Calu3 (cell line): ENCODE results near the gene JARID2. TPM values are rescaled to one million over a fixed set of nuclear protein-coding genes. Genes with fewer than 3 reads are reported as not detected.

Source experiments
- BruUV-seq: library from RNA; stranded (reverse); fragments of 400-500 nt; replicated peaks from 2 replicates; lab custom pipeline; 2021; lab: Mats Ljungman, UMichigan
- CTCF ChIA-PET: fragments of 300-600 bp; sonication (Branson Sonifier 250); formaldehyde crosslinking; loops from one replicate; lab custom pipeline; 2022; ENCODE audit warnings: antibody characterized with exemption; lab: Charles Lee
- DNase-seq: peaks from one replicate; pipeline ENCODE4 v3.0.0; 2022
- H3K27ac Mint-ChIP-seq: one replicate; pipeline ENCODE4 v1.8.0; 2022; ENCODE audit warnings: mixed read lengths; ENCODE audit not compliant: unreplicated experiment
- H3K27me3 Mint-ChIP-seq: one replicate; pipeline ENCODE4 v1.8.0; 2022; ENCODE audit warnings: mixed read lengths; ENCODE audit not compliant: unreplicated experiment
- H3K36me3 Mint-ChIP-seq: one replicate; pipeline ENCODE4 v1.8.0; 2022; ENCODE audit warnings: mild to moderate bottlenecking, moderate library complexity, mixed read lengths; ENCODE audit not compliant: insufficient read depth, unreplicated experiment
- H3K4me1 Mint-ChIP-seq: one replicate; pipeline ENCODE4 v1.8.0; 2022; ENCODE audit warnings: mild to moderate bottlenecking, low read depth, mixed read lengths; ENCODE audit not compliant: unreplicated experiment
- H3K4me3 Mint-ChIP-seq: one replicate; pipeline ENCODE4 v1.8.0; 2022; ENCODE audit warnings: mild to moderate bottlenecking, low read depth, moderate library complexity, mixed read lengths; ENCODE audit not compliant: unreplicated experiment
- H3K9me3 Mint-ChIP-seq: one replicate; pipeline ENCODE4 v1.8.0; 2022; ENCODE audit warnings: low read depth, mixed read lengths; ENCODE audit not compliant: unreplicated experiment
- CTCF ChIP-seq: fragments of 200-600 bp; IDR thresholded peaks from one replicate; pipeline ENCODE4 v1.8.0; 2022; ENCODE audit warnings: antibody characterized with exemption; ENCODE audit not compliant: unreplicated experiment
- intact Hi-C: fragments of 100-400 bp; cut with micrococcal nuclease; formaldehyde crosslinking; loops from one replicate; pipeline ENCODE4 v1.10.0; 2022; ENCODE audit not compliant: unreplicated experiment
- total RNA-seq: library from RNA; stranded (reverse); gene quantifications from 2 replicates; pipeline ENCODE4 v1.2.3, GENCODE V29; 2022

Gene JARID2
- total RNA-seq, 1 experiment from 2014 or later: 9.4 TPM

GRCh38 chr6:15250187-15251168, 4.6 kb downstream of the JARID2 start:
- no peak for TF ChIP-seq CTCF
- H3K27me3 Mint-ChIP-seq: no peaks in the 10 kb centered on the region
- no TSS peak for BruUV-seq
- intact Hi-C loops: loop anchor here (10.0 kb wide), 1 partner anchor 74 kb away; no protein-coding TSS in a partner anchor
- no peak for DNase-seq
- CTCF ChIA-PET: no interaction called here
- H3K4me1 Mint-ChIP-seq: peaks cover 16% of the 10 kb centered on the region
- H3K4me3 Mint-ChIP-seq: no peak overlapping the region
- H3K36me3 Mint-ChIP-seq: peaks cover 43% of the 10 kb centered on the region
- no peaks in the 10 kb centered on the region for H3K9me3 Mint-ChIP-seq
- H3K27ac Mint-ChIP-seq: no peak overlapping the region

DNA sequence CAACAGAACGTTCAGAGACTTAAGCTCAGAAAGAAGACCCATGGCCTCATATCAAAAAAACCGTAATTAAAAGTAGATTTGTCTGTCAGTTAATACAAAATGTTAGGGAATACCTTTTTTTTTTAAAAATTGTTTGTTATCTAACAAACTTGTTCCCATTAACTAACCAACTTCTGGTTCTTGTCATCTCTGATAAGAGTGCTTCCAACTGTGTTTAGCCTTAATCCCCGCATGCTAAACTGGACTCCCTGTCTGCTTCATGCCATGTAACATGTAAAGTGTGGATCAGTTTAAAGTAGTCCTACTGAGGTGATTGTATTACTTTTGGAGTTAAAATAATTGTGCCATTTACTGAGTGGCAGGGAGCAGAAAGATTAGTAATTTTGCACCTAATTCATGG, 6.3 kb downstream of the JARID2 start:
- no TSS peak for BruUV-seq
- TF ChIP-seq CTCF: no peak
- CTCF ChIA-PET: no interaction called here
- intact Hi-C loops: loop anchor here (10.0 kb wide), 1 partner anchor 73 kb away; no protein-coding TSS in a partner anchor
- Mint-ChIP-seq H3K27ac (no peak overlapping the region), H3K36me3 (peaks cover 26% of the 10 kb centered on the region), H3K4me3 (no peak overlapping the region), H3K27me3 (no peaks in the 10 kb centered on the region), H3K9me3 (no peaks in the 10 kb centered on the region), H3K4me1 (peaks cover 16% of the 10 kb centered on the region)
- DNase-seq: no peak

GRCh38 chr6:15253203-15254022, 7.5 kb downstream of the JARID2 start:
- no peak for DNase-seq
- no peak for TF ChIP-seq CTCF
- no peaks in the 10 kb centered on the region for H3K27me3 Mint-ChIP-seq
- CTCF ChIA-PET: no interaction called here
- H3K4me1 Mint-ChIP-seq: peaks cover 16% of the 10 kb centered on the region
- H3K4me3 Mint-ChIP-seq: no peak overlapping the region
- intact Hi-C loops: loop anchor here (10.0 kb wide), 1 partner anchor 71 kb away; no protein-coding TSS in a partner anchor
- peaks cover 16% of the 10 kb centered on the region for H3K36me3 Mint-ChIP-seq
- no peak overlapping the region for H3K27ac Mint-ChIP-seq
- H3K9me3 Mint-ChIP-seq: no peaks in the 10 kb centered on the region
- no TSS peak for BruUV-seq
